Measurements from ENCODE around the gene PPM1H. TPM values are rescaled to one million over a fixed set of nuclear protein-coding genes. Genes with fewer than 3 reads are reported as not detected.

The PPM1H gene
- total RNA-seq, 4 donors from 2014 or later: 1.4 to 4.9 (median 2.4) TPM

GRCh38 chr12:62799766-62800406, 135.1 kb downstream of the PPM1H start:
- DNase-seq (ENCODE audit: low spot score) (no peak), ATAC-seq (ENCODE audit: low FRiP score) (no peak)

GRCh38 chr12:62799126-62799736, 135.7 kb downstream of the PPM1H start:
- ATAC-seq (ENCODE audit: low FRiP score) (no peak), DNase-seq (ENCODE audit: low spot score) (peak; percentile 57)
- peak in 2 of 3 donors; percentile 57 to 88 for TF ChIP-seq CTCF (IDR thresholded peaks at IDR 0.05)

More at GRCh38 chr12:62799766-62800406, 135.1 kb downstream of the PPM1H start:
- no peak for TF ChIP-seq CTCF (IDR thresholded peaks at IDR 0.05)

GRCh38 chr12:62794218-62794583, 140.7 kb downstream of the PPM1H start:
- TF ChIP-seq CTCF (IDR thresholded peaks at IDR 0.05): no peak
- no peak for DNase-seq (ENCODE audit: low spot score)
- ATAC-seq (ENCODE audit: low FRiP score): no peak

GRCh38 chr12:62793256-62794217, 141.4 kb downstream of the PPM1H start:
- peak in 2 of 3 donors; percentile 92 to 97 for TF ChIP-seq CTCF (IDR thresholded peaks at IDR 0.05)
- ATAC-seq (ENCODE audit: low FRiP score) (peak; percentile 85), DNase-seq (ENCODE audit: low spot score) (peak; percentile 92)

GRCh38 chr12:62792236-62792870, 142.6 kb downstream of the PPM1H start:
- DNase-seq (ENCODE audit: low spot score) (no peak), ATAC-seq (ENCODE audit: low FRiP score) (no peak)
- TF ChIP-seq CTCF (IDR thresholded peaks at IDR 0.05): no peak

- no peak for ATAC-seq (ENCODE audit: low FRiP score)
- TF ChIP-seq CTCF (IDR thresholded peaks at IDR 0.05): no peak
- DNase-seq (ENCODE audit: low spot score): no peak
Observed at GRCh38 chr12:62789851-62790250, 145.1 kb downstream of the PPM1H start.

Data from omental fat pad (tissue), 4 donors.